IPS-NIHi7 (cell line): ENCODE results near the gene PDLIM5.

ENCODE experiments used
- DNase-seq: peaks from one replicate; pipeline ENCODE4 v3.0.0; 2012; ENCODE audit warnings: mixed read lengths; ENCODE audit errors: extremely low spot score

PDLIM5 gene

DNA sequence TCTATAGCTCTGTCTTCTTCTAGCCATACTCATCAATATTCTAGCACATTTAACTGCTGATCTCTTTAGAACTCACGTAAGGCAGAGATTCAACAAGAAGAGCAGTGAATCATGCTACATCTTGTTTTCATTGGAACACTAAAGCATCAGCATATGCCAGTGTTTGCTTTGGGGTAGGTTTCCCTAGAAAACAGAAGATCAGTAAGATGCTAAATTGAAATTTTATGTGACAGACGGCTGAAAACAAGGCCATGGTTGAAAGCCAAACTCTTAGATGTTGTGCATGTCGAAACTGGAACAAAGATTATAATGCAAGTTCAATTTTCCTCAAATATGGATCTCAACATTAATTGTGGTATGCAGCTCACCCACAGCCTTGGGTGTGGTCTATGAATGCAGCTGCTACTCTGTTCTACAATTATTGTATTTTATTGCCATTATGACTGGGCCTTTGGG, 107.6 kb downstream of the PDLIM5 start:
- DNase-seq: no peak

DNA sequence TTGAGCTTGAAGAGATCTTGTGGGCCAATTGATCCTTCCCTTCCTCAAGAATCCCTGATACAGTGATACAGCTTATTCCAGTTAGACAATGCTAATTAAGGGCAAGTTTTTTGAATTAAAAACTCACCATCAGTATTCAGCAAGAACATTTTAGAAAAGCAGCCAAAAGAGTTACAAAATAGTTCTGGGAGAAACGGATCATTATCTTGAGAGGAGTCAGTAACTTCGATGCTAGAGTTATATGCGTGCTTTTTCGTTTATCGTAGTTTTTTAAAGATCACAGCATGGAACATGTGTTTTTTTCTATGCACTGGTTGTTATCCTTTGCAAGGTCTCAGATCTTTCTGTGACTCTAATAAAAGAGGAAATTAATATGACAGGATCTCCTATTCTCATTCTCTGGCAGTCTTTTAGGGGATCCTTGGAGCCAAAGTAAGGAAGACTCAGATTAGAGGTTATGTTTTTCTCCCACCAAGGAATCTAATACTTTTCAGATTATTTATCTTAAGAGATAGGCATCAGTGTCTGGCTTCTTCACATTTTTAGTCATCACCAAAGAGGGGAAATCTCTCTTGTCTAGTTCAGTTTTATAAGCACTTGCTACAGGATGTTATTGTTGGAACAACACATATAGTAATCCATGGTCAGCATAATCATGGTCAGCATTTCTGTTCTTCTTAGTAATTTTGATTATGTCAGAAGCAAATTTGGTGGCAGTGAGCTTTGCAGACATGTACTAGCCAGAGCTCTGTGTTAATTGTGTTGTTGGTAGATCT, 109.7 kb downstream of the PDLIM5 start:
- no peak for DNase-seq

DNA sequence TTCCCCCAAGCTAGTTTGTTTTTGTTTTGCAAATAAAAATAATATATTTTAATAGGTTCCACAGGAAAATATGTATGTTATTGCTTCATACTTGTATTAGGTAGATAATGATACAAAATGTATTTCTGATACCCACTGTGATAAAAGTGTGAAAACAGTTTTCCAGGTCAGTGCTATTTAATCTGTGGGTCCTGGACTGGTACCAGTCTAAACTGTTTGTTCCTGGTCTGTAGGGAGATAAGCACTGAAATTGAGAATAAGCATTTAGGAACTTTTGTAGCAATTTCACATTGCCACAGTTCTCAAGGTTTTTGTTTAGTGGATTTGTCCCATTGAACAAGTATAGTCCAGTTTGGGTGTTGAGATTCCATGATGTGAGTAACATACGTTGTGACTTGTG, 110.5 kb downstream of the PDLIM5 start:
- no peak for DNase-seq

DNA sequence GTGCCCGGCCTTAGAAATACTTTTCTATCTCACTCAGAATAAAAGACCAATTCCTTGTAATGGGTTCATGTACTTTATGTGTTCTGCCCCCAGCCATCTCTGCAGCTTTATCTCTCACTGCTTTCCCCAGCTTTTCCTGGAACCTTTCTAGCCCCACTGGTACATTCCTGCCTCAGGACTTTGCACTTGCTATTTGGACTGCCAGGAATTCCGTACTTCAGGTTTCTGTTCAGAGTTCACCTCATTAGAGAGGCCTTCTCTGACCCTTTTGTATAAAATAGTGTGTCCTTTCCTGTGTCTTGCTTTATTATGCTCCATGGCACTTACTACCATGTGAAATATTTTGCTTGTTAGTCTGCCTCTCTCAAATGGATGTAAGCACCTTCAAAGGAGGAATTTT, 112.5 kb downstream of the PDLIM5 start:
- DNase-seq: no peak

DNA sequence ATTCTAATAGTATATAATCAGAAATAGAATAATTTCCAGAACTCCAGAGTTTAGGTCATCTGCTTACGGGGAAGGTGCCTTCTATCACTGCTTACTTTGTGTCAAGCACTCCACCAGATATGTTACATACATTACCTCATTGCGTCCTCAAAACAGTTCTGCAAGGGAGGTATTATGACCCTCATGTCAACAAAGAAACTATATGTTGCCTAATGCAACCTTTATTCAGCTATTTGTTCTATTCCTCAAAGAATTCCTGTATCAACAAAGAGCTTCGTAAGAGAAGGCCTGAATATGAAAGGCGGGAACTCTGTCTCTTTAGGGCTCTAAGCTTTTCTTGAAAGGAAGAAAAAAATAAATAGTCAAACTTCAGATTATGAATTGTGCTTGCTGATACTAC, 114.7 kb downstream of the PDLIM5 start:
- DNase-seq: no peak

DNA sequence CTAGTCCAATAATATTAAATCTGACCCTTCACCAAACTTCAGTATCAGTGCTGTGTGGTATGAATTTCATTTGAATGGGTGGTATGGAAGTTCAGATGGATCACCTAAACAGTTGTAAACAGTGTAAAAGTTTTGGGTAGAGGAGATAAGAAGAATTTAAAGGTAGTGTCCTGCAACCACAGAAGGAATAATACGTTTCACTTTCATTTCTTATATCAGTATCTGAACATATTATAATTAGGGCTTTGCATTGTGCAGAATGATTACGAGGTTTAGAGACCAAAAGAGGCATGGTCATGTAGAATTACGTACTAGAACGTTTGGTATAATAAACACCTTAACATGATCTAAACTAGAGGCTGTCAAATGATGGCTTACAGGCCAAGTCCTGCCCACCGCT, 116.1 kb downstream of the PDLIM5 start:
- no peak for DNase-seq

DNA sequence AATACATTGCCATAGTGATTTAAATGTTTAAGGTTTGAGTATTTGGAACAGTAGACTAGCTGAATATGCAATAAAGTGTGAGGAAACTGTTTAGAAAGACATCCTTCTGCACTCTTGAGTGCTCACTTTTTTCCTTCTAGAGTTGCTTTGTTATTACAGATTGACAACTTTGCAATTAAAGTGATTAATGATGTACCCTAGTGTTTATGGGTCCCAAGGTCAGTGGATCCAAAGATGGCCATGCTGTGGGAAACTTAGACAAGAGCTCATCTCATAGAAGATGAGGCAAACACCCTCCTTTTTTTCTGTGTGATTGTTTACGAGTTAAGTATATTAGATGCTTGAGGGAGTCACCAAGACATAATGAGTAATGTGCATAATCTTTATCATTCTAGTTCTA, 118.8 kb downstream of the PDLIM5 start:
- no peak for DNase-seq

DNA sequence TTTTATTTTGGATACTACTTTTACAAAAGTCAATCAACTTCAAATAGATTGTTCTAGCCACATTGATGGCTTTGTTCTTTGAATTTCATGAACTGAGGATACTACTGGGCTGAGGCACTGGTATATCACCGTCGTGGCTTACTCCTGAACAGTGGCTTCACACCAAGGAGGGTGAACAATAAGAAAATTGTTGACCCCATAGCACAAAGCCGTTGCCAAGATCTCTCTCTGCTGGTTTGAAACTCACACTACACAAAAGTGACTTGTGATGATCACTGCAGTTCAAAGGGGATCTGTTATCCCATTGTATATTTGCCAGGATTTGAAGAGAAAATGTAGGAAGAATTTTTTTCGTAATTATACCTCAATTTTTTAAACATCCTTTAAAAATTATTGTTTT, 119.6 kb downstream of the PDLIM5 start:
- peak; percentile 16 for DNase-seq

DNA sequence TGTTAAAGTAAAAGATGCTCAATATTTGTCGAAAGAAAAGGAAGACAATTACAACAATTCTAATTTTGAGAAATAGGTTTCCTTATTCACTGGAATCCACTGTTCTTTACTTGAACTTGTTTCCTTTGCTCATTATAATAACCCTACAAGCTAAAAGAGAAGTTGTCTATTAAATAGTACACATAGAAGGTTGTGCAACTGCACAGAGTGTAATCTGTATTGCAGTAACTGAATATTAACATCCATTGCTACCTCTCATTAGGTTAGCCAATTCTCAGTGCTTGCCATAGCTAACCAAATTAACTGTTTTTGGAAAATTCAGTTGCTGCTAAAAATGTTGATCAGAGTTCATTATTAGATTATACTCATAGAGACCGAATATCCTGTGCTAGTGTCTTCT, 120.0 kb downstream of the PDLIM5 start:
- DNase-seq: no peak

DNA sequence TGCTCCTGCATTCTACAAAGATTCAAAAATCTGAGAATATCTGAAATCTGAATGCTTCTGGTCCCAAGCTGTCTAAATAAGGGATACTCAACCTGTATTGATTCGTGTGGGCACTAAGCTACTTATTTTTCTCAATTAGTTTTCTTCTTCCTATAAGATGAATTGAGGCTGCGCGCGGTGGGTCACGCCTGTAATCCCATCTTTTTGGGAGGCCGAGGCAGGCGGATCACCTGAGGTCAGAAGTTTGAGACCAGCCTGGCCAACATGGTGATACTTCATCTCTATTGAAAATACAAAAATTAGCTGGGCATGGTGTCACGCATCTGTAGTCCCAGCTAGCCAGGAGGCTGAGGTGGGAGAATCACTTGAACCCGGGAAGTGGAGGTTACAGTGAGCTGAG, 122.3 kb downstream of the PDLIM5 start:
- DNase-seq: no peak

DNA sequence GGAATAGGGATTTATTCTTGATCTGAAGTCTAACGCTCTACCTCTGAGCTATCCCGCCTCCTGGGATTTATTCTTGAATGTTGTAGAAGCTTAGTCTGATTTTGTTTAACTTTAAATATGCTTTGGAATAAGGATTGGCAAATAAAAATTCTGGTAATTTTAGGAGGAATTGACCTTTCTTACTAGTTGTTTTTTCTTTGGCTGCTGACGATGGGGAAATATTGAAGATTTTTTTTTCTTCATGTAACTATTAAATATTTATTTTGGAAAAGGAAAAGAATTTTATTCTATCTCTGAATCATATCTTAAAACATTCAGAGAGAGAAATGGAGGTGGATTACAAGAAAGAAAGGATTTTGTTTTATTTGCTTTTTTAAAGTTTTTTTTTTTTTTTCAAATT, 122.9 kb downstream of the PDLIM5 start:
- no peak for DNase-seq

DNA sequence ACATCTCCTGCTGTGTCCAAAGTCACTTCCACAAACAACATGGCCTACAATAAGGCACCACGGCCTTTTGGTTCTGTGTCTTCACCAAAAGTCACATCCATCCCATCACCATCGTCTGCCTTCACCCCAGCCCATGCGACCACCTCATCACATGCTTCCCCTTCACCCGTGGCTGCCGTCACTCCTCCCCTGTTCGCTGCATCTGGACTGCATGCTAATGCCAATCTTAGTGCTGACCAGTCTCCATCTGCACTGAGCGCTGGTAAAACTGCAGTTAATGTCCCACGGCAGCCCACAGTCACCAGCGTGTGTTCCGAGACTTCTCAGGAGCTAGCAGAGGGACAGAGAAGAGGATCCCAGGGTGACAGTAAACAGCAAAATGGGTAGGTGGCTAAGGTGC, 123.9 kb downstream of the PDLIM5 start:
- no peak for DNase-seq

DNA sequence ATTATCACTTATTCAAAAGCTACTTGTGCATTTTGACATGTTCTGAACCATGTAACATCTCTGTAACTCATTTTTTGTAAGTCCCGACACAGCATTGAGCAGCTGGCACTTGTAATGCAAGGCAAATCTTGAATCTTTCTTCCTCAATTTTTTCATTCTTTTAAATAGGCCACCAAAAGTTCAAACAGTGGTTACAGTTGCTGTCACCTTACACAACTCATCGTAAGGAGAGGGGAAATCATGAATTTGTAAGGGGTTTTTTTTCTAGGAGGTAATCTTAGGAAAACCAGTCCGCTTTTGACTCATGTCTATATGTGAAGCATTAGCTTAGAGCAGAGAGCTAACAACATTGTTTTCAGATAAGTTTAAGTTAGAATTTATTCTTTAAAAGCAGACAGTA, 124.5 kb downstream of the PDLIM5 start:
- no peak for DNase-seq

DNA sequence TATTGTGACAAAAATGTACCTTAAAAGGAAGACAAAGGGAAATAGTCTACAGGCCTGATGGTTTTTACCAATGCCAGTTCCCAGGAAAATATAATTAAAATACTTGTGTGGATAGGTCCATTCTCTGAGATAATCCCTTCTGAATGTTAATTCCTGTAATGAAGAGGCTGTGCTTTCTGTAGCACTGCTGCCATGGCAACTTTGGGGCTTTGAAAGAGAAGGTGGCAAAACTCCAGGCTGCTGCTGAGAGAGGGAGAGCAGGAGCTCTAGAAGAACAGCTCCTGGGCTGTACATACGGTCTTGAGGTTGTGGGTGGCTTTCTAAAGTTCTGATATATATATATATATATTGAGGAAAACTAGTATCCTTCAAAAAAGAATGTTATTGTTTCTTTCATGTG, 125.4 kb downstream of the PDLIM5 start:
- DNase-seq: peak; percentile 22

DNA sequence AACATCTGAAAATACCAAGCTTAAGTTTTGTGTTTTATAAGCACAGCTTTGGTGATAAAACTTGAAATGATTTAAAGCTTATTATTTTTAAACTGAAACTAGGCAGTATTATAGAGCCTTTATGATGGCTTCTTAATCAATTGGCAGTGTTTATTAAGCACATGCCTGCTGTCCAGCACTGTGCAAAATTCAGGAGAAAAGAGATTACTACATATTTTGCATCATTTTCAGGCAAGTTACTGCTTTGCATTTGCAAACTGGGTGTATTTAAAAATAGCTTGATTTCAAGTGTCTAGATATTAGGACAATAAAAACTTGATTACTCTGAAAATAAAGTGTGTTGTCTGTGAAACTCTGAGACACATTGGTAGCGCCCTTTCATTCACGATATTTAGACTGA, 126.5 kb downstream of the PDLIM5 start:
- DNase-seq: no peak

DNA sequence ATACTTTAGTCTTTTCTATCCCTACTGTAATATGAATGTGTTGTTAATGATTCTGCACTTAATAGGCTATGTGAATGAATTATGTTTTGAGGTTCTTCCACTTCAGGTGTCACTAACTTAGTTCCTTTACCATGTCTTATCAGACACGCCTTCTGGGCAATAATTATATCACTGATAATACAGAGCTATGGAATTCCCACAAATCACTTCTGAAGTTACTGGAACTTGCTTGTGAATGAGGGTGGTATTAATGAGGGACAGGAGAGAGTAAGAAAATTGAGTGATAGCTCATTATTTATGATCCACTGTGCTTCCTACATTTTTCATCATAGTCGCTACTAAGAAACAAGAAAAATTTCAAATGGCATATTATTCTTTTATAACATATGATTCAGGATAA, 130.0 kb downstream of the PDLIM5 start:
- DNase-seq: no peak

DNA sequence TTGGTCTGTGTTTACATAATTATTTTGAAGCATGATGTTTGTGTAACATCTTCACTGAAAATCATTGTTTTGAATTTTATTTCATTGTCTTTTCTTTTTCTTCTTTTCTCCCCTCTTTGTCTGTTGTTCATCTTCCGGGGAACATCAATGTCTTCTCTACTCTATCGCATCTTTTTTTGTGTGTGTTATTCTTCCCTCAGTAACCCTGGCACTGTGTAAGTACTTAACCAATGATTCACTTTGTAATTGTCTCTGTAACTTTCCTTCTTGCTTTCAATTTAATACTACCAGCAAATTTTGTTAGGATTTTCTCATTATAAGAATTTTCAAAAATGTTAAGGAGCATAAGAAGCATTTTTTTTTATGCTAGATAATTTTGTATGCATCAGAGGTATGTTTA, 130.8 kb downstream of the PDLIM5 start:
- no peak for DNase-seq

DNA sequence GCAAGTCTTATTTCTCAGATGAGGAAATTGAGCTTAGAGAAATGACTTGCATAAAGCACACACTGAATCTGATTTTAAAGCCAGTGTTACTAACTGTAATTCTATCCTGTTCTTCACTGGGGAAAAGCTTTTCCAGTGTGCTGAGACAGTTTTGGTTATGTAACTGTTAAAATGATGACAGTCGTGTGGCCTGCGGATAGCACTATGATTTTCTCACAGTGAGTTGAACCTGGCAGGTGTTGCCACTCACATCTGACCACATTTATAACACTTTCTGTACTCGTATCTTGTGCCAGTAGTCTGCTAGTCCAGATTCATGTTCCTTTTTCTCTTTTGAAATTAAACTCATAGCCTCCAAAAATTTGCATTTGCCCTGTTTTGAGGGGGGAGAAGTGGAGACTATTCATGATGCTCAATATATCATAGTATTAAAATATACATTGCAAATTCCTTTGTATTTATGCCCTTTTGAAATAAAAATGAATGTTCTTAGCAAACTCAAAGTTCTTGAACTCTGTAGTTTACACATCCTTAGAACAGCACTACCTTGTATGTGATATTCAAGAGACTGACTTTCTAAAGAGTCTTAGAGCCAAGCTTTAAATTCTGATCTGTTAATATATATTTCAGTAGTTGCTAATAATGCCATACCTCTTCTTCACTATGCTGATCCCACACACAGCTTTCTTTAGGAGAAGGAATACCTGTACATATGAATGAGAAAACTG, 132.3 kb downstream of the PDLIM5 start:
- no peak for DNase-seq

DNA sequence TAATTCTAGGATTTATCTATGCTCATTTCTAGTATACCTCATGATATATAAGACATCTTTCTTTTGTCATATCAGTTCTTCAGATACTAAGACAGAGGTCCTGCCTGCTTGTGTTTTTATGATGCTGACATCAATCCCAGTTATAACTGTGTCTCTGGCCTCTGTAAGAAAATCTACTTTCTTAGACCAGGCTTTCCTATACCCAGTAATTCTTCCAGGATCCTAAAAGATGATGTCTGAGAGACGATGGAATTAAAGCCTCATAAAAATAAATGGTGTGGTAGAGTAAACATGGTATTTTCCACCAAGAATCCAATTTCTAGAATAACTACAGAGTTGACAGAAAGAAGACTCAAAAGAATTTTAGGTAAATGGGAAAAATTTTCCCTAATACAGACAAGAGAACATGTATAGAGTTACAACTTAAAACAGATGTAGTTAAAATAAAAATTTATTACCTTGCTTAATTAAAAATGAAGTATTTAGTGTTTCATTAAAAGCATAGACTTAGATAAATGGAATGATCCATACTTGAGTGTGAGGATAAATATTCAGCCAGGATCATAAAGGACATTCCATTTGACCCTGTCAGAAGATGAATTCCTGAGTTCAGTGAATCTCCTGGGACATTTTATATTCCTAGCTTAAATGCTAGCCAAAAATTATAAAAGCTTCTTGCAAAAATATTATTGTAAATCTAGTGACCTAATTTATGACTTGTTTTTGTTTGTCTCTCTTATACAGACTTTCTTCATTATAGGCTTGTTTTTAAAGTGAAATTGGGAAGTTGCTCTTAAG, 137.4 kb downstream of the PDLIM5 start:
- no peak for DNase-seq

DNA sequence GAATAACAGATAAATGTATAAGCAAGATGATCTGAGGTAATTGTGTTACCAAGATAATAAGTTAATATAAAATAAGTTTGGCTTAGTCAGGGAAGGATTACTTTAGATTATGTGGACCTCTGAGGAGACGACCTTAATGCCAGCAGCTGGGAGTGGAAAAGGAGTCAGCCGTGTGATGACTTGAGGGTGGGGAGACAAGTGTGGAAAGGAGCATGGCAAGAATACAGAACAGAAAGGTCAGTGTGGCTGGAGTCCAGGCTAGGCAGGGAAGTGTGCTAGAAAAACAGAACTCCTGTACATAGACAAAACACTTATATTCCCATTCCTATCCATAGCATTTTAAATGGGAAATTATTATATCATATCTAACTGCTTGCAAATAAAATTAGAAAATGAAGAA, 138.8 kb downstream of the PDLIM5 start:
- no peak for DNase-seq

DNA sequence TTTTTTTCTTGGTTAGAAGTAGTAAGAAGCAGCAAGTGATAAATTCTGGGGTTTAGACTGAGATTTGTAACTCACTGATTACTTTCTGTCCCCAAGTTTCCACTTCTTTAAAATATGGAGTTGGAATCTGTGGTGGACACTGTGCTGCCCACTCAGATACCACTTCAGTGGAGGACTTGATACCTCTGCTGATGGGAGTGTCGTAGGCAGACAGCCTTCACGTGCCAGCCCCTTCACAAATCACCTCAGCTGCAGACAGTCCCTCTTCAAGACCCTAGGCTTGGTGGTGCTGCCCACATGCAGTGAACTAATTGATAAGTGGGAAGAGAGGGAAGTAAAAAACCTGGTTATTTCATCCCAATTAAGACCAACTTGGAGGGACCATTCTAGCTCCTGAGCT, 139.5 kb downstream of the PDLIM5 start:
- no peak for DNase-seq

DNA sequence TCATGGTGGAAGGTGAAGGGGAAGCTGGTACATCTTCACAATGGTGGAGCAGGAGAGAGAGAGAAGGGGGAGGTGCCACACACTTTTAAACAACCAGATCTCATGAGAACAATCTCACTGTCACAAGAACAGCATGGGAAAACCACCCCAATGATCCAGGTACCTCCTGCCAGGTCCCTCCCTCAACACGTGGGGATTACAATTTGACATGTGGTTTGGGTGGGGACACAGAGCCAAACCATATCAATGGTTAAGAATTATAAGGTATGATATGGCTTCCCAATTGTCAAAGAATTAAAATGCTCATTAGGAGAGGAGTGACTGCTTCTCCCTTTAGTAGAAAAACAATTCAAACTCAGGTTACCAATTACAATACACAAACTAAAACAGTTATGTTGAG, 143.3 kb downstream of the PDLIM5 start:
- DNase-seq: no peak
